Inflammatory macrophage (primary cell): ENCODE results near the gene OR2AJ1.

Source experiments
- DNase-seq, 2 donors: peaks; one replicate each; pipeline ENCODE4 v3.0.0-alpha.2; 2020 to 2022
- total RNA-seq, 18 experiments: gene quantifications; one replicate each; lab custom pipeline; 2026; ENCODE audit warnings: mixed read lengths in 6 of 18, inconsistent platforms in 2 of 18; lab: John Stamatoyannopoulos, UW

The OR2AJ1 gene
- total RNA-seq = 0 to 0.07 (median 0) reads per million in 18 experiments

GRCh38 chr1:247924868-247925267, at the start of gene OR2AJ1:
OR2AJ1 (plus strand) TSS chr1:247924889; CDS start chr1:247933769, 8,880 bp downstream.
- DNase-seq = no peak

DNA sequence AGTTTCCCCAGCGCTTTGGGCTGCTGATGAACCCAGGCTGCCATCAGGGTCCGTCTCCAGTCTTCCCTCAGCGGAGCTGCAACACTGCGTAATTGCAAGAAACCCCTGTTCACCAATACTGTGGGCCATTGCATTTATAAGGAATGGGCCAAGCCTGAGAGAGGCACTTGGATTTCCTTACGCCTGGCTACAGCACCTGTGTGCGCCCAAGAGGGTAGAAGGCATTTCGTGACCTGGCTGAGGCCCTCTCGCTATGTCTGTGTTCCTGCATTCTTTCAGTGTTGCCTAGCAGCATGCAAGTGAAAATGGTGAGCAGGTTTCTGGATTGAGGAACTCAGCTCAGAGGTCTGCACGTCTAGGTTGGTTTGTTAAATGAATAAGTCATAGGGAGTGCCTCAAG, 41.3 kb upstream of the OR2AJ1 start:
- no peak for DNase-seq

- DNase-seq = peak in 1 of 2 donors; percentile 45
These were observed 39.8 kb upstream of the OR2AJ1 start for GRCh38 chr1:247884797-247885413.

DNA sequence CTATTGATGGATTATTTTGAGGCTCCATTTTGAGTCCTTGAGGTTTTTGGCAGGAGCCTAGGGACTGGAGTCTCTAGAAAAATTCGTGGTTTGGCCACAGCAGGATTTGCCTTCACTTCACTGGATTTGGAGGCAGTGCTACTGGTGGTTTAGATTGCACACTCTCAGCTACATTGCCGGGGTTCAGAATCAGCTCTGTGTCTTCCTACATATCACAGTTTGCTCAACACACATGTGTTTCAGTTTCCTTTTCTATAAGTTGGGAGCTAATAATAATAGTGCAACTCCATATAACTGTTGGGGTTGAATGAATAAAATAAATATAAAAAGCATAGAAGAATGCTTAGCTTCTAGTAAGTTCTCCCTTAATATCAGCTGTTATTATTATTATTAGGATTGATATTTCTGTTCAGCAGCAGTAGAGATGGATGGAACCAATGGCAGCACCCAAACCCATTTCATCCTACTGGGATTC, 29.5 kb upstream of the OR2AJ1 start, which contains the start of gene OR2W3:
TSS of gene OR2W3 (plus strand) at position 425 of the 475 bp plus-strand sequence. CDS start at position 425, 0 bp downstream.
- DNase-seq = no peak

- DNase-seq = no peak
These were observed 28.7 kb upstream of the OR2AJ1 start for GRCh38 chr1:247895976-247896375.

DNA sequence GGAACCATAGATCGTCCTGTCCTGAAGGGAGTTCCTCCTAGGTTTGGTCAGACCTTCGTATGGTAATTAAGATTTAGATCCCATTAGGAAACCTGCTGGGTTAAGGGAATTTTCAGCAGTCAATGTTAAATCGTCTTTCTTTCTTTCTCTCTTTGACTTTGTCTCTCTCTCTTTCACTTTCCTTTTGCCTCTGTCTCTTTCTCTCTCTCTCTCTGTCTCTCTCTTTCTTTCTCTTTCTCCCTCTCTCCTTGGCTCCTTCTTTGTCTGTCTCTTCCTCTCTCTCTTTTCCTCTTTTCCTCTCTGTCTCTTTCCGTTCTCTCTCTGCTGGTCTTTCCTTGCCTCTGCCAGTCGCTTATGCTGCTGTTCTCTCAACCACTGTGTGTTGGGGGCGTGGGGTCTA, 20.6 kb upstream of the OR2AJ1 start:
- no peak for DNase-seq

DNA sequence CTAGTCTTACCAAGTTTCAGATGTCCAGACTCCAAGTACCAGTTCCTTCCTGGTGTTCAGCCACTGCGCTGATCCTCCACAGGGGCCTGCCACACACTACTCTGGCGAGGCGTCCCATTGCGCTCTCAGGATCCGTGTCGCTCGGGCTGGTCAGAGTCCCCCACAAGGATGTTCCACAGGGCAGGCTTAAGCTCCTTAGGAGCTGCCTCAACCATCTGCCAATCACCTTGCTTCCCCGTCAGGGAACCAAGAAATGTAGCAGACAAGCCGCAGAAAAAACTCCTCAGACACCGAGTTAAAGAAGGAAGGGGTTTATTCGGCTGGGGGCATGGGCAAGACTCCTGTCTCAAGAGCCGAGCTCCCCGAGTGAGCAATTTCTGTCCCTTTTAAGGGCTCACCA, 19.5 kb upstream of the OR2AJ1 start:
- DNase-seq = no peak

DNA sequence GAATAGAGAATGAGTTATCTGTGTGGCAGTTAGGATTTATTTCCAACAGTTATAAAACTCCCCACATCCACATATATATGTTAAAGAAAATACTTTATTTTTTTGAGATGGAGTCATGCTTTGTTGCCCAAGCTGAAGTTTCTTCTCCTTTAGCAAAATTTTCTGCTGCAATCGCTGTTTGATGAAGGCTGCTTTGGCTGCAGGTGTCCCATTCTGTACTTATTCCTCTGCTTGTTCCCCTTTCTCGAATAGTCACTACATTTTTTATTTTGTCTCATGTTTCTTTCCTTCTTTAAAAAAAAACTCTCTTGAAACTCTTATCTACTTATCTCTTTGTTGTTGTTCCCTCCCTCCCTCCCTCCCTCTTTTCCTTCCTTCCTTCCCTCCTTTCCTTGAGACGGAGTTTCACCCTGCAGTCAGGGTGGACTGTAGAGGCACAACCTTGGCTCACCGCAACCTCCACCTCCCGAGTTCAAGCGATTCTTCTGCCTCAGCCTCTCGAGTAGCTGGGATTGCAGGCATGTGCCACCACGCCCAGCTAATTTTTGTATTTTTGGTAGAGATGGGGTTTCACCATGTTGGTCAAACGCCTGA, 18.7 kb upstream of the OR2AJ1 start:
- no peak for DNase-seq

GRCh38 chr1:247906504-247907047, 18.1 kb upstream of the OR2AJ1 start:
- DNase-seq = peak; percentile 38 to 45

- no peak for DNase-seq
These were observed 15.9 kb upstream of the OR2AJ1 start for GRCh38 chr1:247908766-247909165.

DNA sequence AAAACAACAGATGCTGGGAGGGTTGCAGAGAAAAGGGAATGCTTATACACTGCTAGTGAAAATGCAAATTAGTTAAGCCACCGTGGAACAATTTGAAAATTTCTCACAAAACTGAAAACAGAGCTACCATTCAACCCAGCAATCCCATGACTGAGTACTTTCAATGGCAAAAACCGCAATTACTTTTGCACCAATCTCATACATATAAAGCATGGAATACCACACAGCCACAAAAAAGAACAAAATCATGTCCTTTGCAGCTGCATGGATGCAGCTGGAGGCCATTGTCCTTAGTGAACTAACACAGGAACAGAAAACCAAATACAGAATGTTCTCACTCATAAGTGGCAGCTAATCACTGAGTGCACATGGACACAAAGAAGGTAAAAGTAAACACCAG, 10.9 kb upstream of the OR2AJ1 start:
- DNase-seq = no peak

GRCh38 chr1:247914941-247915662, 9.6 kb upstream of the OR2AJ1 start:
- DNase-seq = no peak

DNA sequence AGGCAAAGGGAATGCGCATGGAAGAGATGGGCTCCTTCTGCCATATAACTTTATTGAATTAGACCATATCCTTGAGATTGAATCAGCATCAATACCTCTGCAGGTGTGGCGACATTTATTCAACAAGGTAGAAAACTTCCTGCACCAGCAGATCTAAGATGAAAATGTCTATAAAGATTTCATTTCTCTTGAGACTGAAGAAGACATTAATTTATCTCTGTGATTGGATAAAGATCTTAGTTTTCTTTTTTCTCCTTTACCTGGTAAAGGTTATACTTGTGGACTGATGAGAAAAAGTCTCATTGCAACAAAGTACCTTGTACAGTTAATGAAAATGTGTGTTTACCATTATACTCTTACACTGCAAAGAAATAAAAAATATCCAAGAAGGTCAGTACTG, 4.7 kb upstream of the OR2AJ1 start, which contains the start of gene OR2T8:
TSS of gene OR2T8 (plus strand) at position 301 of the 400 bp plus-strand sequence. CDS start 766 bp downstream, outside the sequence.
- no peak for DNase-seq

DNA sequence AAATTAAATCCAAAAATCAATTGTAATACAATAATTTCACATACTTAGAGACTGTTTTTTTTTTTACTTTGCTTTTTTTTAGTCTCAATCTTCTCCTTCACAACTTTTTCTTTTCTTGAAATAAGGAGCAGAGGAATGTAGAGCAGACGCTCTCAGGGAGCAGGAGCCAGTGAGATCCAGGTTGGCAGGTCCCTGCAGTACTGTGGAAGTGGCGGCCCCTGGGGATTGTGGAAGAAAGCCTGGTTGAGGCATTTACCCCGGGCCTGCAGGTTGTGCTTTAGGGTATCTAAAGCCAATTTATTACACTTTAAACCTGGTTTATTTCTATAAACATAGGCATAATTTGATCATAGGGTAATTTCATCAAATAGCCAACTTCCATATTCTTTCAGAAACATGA, 748 bp upstream of the OR2AJ1 start:
- DNase-seq = no peak

DNA sequence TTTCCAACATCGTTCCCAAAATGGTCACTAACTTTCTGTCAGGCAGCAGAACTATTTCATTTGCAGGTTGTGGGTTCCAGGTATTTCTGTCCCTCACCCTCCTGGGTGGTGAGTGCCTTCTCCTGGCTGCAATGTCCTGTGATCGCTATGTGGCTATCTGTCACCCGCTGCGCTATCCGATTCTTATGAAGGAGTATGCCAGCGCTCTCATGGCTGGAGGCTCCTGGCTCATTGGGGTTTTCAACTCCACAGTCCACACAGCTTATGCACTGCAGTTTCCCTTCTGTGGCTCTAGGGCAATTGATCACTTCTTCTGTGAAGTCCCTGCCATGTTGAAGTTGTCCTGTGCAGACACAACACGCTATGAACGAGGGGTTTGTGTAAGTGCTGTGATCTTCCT, 9.3 kb downstream of the OR2AJ1 start:
- no peak for DNase-seq

GRCh38 chr1:247935781-247936180, 11.1 kb downstream of the OR2AJ1 start:
- no peak for DNase-seq

GRCh38 chr1:247936415-247936814, 11.7 kb downstream of the OR2AJ1 start:
- no peak for DNase-seq

DNA sequence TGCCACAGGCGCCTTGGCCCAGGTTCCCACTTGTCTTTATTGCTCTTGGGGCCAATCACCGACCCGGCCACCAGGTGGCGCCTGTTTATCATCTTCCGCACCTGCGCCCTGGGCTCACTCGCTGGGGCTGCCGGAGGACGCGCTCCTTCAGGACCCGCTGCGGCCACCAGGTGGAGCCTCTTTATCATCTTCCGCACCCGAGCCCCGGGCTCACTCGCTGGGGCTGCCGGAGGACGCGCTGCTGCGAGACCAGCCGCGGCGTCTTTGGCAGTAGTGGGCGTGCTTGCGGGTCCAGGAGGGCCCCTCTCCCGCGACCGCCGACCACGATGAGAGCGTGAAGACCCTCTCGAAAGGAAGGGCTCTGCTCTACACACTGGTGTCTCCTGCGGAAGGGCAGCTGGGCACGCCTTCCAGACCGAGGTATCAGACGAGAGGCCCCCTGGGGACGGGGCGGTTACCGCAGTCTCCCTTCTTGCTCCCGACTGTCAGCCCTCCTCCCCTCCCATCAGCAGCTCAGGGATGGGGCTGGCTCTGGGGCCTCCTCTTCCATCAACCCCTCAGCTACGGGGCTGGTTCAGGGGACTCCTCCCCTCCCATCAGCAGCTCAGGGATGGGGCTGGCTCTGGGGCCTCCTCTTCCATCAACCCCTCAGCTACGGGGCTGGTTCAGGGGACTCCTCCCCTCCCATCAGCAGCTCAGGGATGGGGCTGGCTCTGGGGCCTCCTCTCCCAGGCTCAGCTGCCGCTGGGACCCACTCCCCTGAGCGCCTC, 12.5 kb downstream of the OR2AJ1 start:
- peak; percentile 90 to 91 for DNase-seq

GRCh38 chr1:247942624-247943023, 17.9 kb downstream of the OR2AJ1 start:
- no peak for DNase-seq

DNA sequence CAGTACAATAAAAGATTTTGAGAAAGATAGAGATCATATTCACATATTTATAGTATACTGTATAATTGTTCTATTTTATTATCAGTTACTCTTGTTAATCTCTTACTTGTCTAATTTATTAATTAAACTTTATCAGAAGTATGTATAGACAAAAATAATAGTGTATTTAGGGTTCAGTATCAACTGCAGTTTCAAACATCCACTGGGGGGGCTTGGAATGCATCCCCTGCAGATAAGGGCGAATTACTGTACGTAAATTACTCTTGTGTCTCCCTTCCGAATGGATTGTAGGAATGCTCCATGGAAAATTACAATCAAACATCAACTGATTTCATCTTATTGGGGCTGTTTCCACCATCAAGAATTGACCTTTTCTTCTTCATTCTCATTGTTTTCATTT, 23.9 kb downstream of the OR2AJ1 start, which contains the start of gene OR2L8:
TSS of gene OR2L8 (plus strand) at position 301 of the 400 bp plus-strand sequence. CDS start at position 301, 0 bp downstream.
- DNase-seq = no peak

DNA sequence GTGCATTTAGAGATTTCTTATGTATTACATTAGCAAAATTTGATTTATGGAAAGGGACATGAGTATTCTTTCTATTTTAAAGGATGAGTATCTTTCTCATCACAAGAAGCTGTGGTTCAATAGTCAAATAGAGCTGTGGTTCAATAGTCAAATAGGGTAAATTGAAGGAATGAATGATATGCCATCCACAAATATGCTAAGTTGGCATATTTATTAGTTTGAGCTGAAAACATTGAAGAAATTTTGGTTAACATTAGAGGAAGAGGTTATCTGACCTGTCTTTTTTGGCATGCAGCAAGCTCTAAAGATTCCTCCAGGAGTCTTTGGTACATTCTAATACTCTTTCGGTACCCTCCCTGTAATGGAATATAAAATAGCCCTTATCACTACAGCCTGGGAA, 28.7 kb downstream of the OR2AJ1 start:
- no peak for DNase-seq

- DNase-seq = no peak
These were observed 37.1 kb downstream of the OR2AJ1 start for GRCh38 chr1:247961791-247962190.
